ENCODE data around the gene TEAD4.

Gene TEAD4

GRCh38 chr12:2940564-2940963, 18.6 kb upstream of the TEAD4 start:
- H3K27me3 ChIP-seq (ENCODE audit: control insufficient read depth, insufficient read depth, low read length) = no peaks in the 10 kb centered on the region
- H3K4me1 ChIP-seq (ENCODE audit: control insufficient read depth, insufficient read depth, low read length) = no peaks in the 10 kb centered on the region
- no peak overlapping the region for H3K27ac ChIP-seq (ENCODE audit: low read depth, low read length)
- H3K36me3 ChIP-seq (ENCODE audit: control insufficient read depth, insufficient read depth, low read length) = peaks cover 13% of the 10 kb centered on the region
- no peak overlapping the region for H3K9ac ChIP-seq (ENCODE audit: low read length)
- H3K4me3 ChIP-seq (ENCODE audit: low read length) = no peak overlapping the region

GRCh38 chr12:2941524-2941923, 17.7 kb upstream of the TEAD4 start:
- Histone ChIP-seq H3K36me3 (ENCODE audit: control insufficient read depth, insufficient read depth, low read length) (peaks cover 13% of the 10 kb centered on the region), H3K27me3 (ENCODE audit: control insufficient read depth, insufficient read depth, low read length) (no peaks in the 10 kb centered on the region), H3K9ac (ENCODE audit: low read length) (no peak overlapping the region), H3K4me3 (ENCODE audit: low read length) (no peak overlapping the region), H3K27ac (ENCODE audit: low read depth, low read length) (no peak overlapping the region), H3K4me1 (ENCODE audit: control insufficient read depth, insufficient read depth, low read length) (no peaks in the 10 kb centered on the region)

GRCh38 chr12:2944401-2945047, 14.7 kb upstream of the TEAD4 start:
- Histone ChIP-seq H3K9ac (ENCODE audit: low read length) (no peak overlapping the region), H3K36me3 (ENCODE audit: control insufficient read depth, insufficient read depth, low read length) (peaks cover 6% of the 10 kb centered on the region), H3K27me3 (ENCODE audit: control insufficient read depth, insufficient read depth, low read length) (no peaks in the 10 kb centered on the region), H3K4me1 (ENCODE audit: control insufficient read depth, insufficient read depth, low read length) (no peaks in the 10 kb centered on the region), H3K27ac (ENCODE audit: low read depth, low read length) (no peak overlapping the region), H3K4me3 (ENCODE audit: low read length) (no peak overlapping the region)

DNA sequence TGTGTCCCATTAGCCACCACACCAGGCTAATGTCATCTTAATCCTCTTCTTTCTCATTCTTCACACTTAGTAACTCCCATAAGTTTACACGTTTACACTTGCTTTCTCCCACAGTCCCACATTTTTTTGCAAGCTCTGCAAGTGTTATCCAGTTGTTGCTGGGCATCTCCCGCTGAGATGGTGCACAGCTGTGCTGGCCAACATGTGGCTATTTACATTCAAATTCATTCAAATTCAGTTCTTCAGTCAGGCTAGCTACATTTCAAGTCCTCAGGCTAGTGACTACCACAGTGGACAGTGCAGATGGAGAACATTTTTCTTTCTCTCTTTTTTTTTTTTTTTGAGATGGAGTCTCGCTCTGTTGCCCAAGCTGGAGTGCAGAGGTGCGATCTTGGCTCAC, 9.8 kb upstream of the TEAD4 start:
- no peak overlapping the region for H3K27ac ChIP-seq (ENCODE audit: low read depth, low read length)
- H3K4me3 ChIP-seq (ENCODE audit: low read length) = no peak overlapping the region
- no peaks in the 10 kb centered on the region for H3K36me3 ChIP-seq (ENCODE audit: control insufficient read depth, insufficient read depth, low read length)
- H3K9ac ChIP-seq (ENCODE audit: low read length) = no peak overlapping the region
- no peaks in the 10 kb centered on the region for H3K27me3 ChIP-seq (ENCODE audit: control insufficient read depth, insufficient read depth, low read length)
- no peaks in the 10 kb centered on the region for H3K4me1 ChIP-seq (ENCODE audit: control insufficient read depth, insufficient read depth, low read length)

GRCh38 chr12:2955888-2956287, 3.3 kb upstream of the TEAD4 start:
- no peak overlapping the region for H3K4me3 ChIP-seq (ENCODE audit: low read length)
- peaks cover 8% of the 10 kb centered on the region for H3K4me1 ChIP-seq (ENCODE audit: control insufficient read depth, insufficient read depth, low read length)
- H3K9ac ChIP-seq (ENCODE audit: low read length) = no peak overlapping the region
- H3K36me3 ChIP-seq (ENCODE audit: control insufficient read depth, insufficient read depth, low read length) = no peaks in the 10 kb centered on the region
- H3K27ac ChIP-seq (ENCODE audit: low read depth, low read length) = no peak overlapping the region
- no peaks in the 10 kb centered on the region for H3K27me3 ChIP-seq (ENCODE audit: control insufficient read depth, insufficient read depth, low read length)

GRCh38 chr12:2957816-2958431, 1.3 kb upstream of the TEAD4 start:
- H3K27me3 ChIP-seq (ENCODE audit: control insufficient read depth, insufficient read depth, low read length) = no peaks in the 10 kb centered on the region
- H3K36me3 ChIP-seq (ENCODE audit: control insufficient read depth, insufficient read depth, low read length) = no peaks in the 10 kb centered on the region
- no peak overlapping the region for H3K9ac ChIP-seq (ENCODE audit: low read length)
- no peak overlapping the region for H3K27ac ChIP-seq (ENCODE audit: low read depth, low read length)
- H3K4me1 ChIP-seq (ENCODE audit: control insufficient read depth, insufficient read depth, low read length) = peaks cover 8% of the 10 kb centered on the region
- peak overlapping the region; percentile 68 for H3K4me3 ChIP-seq (ENCODE audit: low read length)

DNA sequence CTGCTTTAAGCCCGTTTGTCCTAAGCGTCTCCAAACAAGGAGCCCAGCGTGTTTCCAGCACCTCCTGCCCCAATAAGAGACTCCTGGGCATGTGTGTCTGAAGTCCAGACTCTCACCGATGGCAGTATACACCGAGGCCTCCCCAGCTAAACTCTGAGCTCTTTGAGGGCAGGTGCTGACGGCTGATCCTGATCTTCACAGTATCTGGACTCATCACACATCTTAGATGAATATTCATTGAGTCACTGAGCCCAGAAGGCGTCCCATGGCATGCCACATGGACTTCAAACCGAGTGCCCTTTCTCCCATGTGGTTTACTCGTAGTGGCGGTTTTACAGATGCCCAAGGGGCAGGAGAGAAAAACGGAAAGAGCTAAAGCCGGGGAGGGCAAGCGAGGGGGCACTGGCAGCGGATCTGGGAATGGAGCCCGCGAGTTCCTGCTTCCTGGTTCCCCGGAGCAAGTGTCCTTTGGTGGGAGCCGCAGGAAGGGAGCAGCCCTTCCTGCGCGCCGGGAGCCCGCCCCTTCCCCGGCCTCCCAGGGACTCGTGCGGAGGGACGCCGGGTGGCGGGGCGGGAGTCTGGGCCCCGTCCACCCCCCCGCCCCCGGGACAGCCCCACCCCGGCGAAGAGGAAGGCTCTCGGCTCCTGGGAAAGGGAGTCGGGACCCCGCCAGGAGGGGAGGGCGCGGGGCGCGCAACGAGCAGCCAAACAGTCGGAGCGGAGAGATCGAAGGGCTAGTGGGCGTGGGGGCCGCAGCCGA, 585 bp upstream of the TEAD4 start:
- Histone ChIP-seq H3K4me3 (ENCODE audit: low read length) (peak overlapping the region; percentile 71), H3K27ac (ENCODE audit: low read depth, low read length) (no peak overlapping the region), H3K36me3 (ENCODE audit: control insufficient read depth, insufficient read depth, low read length) (no peaks in the 10 kb centered on the region), H3K4me1 (ENCODE audit: control insufficient read depth, insufficient read depth, low read length) (peaks cover 8% of the 10 kb centered on the region), H3K27me3 (ENCODE audit: control insufficient read depth, insufficient read depth, low read length) (no peaks in the 10 kb centered on the region), H3K9ac (ENCODE audit: low read length) (no peak overlapping the region)

- H3K36me3 ChIP-seq (ENCODE audit: control insufficient read depth, insufficient read depth, low read length) = no peaks in the 10 kb centered on the region
These were observed 550 bp downstream of the TEAD4 start for GRCh38 chr12:2959505-2960389.

GRCh38 chr12:2960390-2960956, 1.3 kb downstream of the TEAD4 start:
- Histone ChIP-seq H3K4me3 (ENCODE audit: low read length) (peak overlapping the region; percentile 71), H3K27ac (ENCODE audit: low read depth, low read length) (no peak overlapping the region), H3K36me3 (ENCODE audit: control insufficient read depth, insufficient read depth, low read length) (no peaks in the 10 kb centered on the region), H3K4me1 (ENCODE audit: control insufficient read depth, insufficient read depth, low read length) (peaks cover 8% of the 10 kb centered on the region), H3K9ac (ENCODE audit: low read length) (no peak overlapping the region), H3K27me3 (ENCODE audit: control insufficient read depth, insufficient read depth, low read length) (no peaks in the 10 kb centered on the region)

More at GRCh38 chr12:2959505-2960389, 550 bp downstream of the TEAD4 start:
- Histone ChIP-seq H3K27me3 (ENCODE audit: control insufficient read depth, insufficient read depth, low read length) (no peaks in the 10 kb centered on the region), H3K4me3 (ENCODE audit: low read length) (peak overlapping the region; percentile 71), H3K27ac (ENCODE audit: low read depth, low read length) (peak overlapping the region; percentile 51), H3K4me1 (ENCODE audit: control insufficient read depth, insufficient read depth, low read length) (peaks cover 8% of the 10 kb centered on the region), H3K9ac (ENCODE audit: low read length) (no peak overlapping the region)

DNA sequence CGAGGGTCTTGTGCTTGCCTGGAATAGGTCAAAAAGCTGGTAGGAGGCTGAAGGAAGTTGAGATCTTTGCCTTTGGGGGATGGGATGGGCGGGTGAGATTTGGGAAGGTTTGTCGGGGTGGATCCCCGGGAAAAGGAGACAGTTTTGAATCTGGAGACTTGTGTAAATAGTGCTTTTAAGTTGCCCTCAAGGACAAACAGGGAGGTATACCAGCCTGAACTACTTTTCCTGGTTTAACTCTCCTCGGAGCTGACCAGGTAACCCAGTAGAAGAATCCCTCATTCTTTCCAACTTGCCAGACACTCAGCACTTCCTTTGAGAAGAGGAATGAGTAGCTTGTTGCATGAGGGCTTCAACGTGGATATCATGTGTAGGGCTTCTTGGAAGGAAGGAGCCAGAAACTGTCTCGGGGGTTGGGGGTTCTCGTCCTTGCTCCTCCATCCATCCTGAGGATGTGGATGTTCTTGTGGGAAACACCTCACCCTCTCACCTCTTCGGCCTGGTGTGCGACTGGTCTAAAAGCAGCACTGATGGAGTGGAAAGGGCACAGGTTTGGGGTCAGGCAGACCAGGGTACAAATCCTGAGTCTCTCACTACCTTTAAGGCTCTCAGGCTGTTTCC, 1.9 kb downstream of the TEAD4 start:
- Histone ChIP-seq H3K27me3 (ENCODE audit: control insufficient read depth, insufficient read depth, low read length) (no peaks in the 10 kb centered on the region), H3K9ac (ENCODE audit: low read length) (no peak overlapping the region), H3K36me3 (ENCODE audit: control insufficient read depth, insufficient read depth, low read length) (no peaks in the 10 kb centered on the region), H3K4me1 (ENCODE audit: control insufficient read depth, insufficient read depth, low read length) (peaks cover 8% of the 10 kb centered on the region), H3K4me3 (ENCODE audit: low read length) (no peak overlapping the region), H3K27ac (ENCODE audit: low read depth, low read length) (no peak overlapping the region)

DNA sequence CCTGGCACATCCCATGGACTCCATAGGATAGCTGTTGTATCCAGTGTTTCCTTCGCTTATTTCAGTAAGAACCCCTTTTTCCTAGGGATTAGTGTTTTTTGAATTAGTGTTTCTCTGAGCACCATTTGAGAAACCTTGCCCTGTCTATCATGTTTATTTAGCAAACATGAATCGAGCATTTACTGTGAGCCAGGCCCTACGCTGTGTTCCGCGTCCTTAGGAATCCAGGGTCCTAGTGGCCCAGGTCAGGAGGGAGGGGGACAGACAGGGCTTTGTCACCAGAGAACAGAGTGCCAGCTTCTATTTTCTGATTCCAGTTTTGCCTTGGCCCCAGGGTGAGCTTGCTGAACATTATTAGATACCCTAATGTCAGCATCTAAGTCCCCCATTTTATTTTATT, 2.5 kb downstream of the TEAD4 start:
- H3K27me3 ChIP-seq (ENCODE audit: control insufficient read depth, insufficient read depth, low read length) = no peaks in the 10 kb centered on the region
- no peak overlapping the region for H3K4me3 ChIP-seq (ENCODE audit: low read length)
- H3K4me1 ChIP-seq (ENCODE audit: control insufficient read depth, insufficient read depth, low read length) = peaks cover 8% of the 10 kb centered on the region
- H3K9ac ChIP-seq (ENCODE audit: low read length) = no peak overlapping the region
- no peak overlapping the region for H3K27ac ChIP-seq (ENCODE audit: low read depth, low read length)
- no peaks in the 10 kb centered on the region for H3K36me3 ChIP-seq (ENCODE audit: control insufficient read depth, insufficient read depth, low read length)

All from rectal smooth muscle tissue (tissue), 1 donor.